Stomach (tissue), 4 donors: ENCODE results near the gene PTPRD.

Experiments used
- EP300 ChIP-seq: sonication (generic); formaldehyde crosslinking; IDR thresholded peaks from one replicate; pipeline ENCODE4 v1.6.1; 2017; ENCODE audit warnings: antibody characterized with exemption
- POLR2A ChIP-seq, 4 donors: fragments of 450-650 bp; IDR thresholded peaks; one replicate each; pipeline ENCODE4 v1.6.1; 2016; ENCODE audit warnings: antibody characterized with exemption in 4 of 4, control low read depth in 2 of 4, mild to moderate bottlenecking in 1 of 4, moderate library complexity in 1 of 4
- POLR2AphosphoS5 ChIP-seq, 3 donors: sonication (generic); formaldehyde crosslinking; IDR thresholded peaks; one replicate each; pipeline ENCODE4 v1.6.1; 2016; ENCODE audit warnings: antibody characterized with exemption in 3 of 3
- TF ChIP-seq, protein P1 (sequence below), 7 experiments: fragments of 450-650 bp in 4 of 7; fragments of 200-600 bp in 3 of 7; sonication (generic) in 3 of 7; IDR thresholded peaks; one replicate each; pipeline ENCODE4 v1.5.1; 2016 to 2019; ENCODE audit warnings: antibody characterized with exemption in 7 of 7, control low read depth in 2 of 7, mild to moderate bottlenecking in 1 of 7

- TF ChIP-seq, protein P1, sequence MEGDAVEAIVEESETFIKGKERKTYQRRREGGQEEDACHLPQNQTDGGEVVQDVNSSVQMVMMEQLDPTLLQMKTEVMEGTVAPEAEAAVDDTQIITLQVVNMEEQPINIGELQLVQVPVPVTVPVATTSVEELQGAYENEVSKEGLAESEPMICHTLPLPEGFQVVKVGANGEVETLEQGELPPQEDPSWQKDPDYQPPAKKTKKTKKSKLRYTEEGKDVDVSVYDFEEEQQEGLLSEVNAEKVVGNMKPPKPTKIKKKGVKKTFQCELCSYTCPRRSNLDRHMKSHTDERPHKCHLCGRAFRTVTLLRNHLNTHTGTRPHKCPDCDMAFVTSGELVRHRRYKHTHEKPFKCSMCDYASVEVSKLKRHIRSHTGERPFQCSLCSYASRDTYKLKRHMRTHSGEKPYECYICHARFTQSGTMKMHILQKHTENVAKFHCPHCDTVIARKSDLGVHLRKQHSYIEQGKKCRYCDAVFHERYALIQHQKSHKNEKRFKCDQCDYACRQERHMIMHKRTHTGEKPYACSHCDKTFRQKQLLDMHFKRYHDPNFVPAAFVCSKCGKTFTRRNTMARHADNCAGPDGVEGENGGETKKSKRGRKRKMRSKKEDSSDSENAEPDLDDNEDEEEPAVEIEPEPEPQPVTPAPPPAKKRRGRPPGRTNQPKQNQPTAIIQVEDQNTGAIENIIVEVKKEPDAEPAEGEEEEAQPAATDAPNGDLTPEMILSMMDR (IDR thresholded peaks at IDR 0.05): no peak
- no peak for TF ChIP-seq EP300
- TF ChIP-seq POLR2A (IDR thresholded peaks at IDR 0.05): no peak
- TF ChIP-seq POLR2AphosphoS5 (IDR thresholded peaks at IDR 0.05): no peak
Observed at GRCh38 chr9:9560382-9561035, 1052.3 kb downstream of the PTPRD start.
